Measurements from ENCODE around the gene SLC38A5. TPM values are rescaled to one million over a fixed set of nuclear protein-coding genes. Genes with fewer than 3 reads are reported as not detected.

Gene SLC38A5
- total and polyA plus RNA-seq, 9 of the 15 experiments (the other 6 are each of a cell fraction or from before 2014, with no cell fraction given), result 9.3 to 228 (median 142) TPM

DNA sequence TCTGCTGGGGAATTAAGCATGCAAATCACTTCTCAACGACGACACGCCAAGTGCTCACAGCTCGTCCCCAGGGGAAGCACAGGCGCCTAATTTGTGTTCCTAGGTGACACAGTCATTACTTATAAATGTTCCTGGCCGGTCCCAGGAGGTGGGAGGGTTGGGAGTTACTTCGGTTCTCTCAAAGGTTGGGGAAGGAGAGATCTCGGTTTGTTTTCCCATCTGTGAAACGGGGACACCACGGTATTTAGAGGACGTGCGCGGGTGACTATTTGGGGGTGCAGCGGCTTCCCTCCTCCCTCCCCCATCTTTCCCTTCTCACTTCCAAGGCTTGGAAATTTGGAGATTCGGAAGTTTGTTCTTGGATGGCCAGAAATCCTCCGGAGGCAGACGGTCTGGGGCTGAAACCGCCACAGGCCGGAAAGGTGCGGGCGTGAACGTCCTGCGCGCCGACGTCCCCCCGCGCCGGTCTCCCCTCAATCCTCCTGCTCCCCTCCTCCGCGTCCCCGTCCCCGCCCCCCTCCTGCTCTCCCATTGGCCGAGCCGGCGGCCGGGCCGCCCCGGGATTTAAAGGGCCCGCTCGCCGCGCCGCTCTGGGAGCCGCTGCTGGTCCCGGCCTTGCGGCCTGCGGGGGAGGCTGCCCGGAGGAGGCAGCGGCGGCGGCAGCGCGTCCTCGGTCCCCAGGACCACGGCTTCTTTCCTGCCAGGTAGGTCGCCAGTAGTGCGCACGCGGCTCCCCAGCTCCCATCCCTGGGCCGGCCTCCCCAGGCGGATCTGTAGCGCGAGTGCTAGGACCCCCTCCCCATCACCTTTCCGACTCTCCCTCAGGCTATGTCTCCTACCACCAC, 38.6 kb upstream of the SLC38A5 start, which contains the start of gene PORCN (continued):
- TF ChIP-seq, protein P1, sequence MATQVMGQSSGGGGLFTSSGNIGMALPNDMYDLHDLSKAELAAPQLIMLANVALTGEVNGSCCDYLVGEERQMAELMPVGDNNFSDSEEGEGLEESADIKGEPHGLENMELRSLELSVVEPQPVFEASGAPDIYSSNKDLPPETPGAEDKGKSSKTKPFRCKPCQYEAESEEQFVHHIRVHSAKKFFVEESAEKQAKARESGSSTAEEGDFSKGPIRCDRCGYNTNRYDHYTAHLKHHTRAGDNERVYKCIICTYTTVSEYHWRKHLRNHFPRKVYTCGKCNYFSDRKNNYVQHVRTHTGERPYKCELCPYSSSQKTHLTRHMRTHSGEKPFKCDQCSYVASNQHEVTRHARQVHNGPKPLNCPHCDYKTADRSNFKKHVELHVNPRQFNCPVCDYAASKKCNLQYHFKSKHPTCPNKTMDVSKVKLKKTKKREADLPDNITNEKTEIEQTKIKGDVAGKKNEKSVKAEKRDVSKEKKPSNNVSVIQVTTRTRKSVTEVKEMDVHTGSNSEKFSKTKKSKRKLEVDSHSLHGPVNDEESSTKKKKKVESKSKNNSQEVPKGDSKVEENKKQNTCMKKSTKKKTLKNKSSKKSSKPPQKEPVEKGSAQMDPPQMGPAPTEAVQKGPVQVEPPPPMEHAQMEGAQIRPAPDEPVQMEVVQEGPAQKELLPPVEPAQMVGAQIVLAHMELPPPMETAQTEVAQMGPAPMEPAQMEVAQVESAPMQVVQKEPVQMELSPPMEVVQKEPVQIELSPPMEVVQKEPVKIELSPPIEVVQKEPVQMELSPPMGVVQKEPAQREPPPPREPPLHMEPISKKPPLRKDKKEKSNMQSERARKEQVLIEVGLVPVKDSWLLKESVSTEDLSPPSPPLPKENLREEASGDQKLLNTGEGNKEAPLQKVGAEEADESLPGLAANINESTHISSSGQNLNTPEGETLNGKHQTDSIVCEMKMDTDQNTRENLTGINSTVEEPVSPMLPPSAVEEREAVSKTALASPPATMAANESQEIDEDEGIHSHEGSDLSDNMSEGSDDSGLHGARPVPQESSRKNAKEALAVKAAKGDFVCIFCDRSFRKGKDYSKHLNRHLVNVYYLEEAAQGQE (IDR thresholded peaks at IDR 0.05; ENCODE audit: borderline replicate concordance), result peak; percentile 44
- TF ChIP-seq, protein P1 (CRISPR knock-in tag; IDR thresholded peaks at IDR 0.05; ENCODE audit: low read depth), result no peak
- TF ChIP-seq MAZ (CRISPR knock-in tag; conservative IDR thresholded peaks at IDR 0.05 in 1 of 2, IDR thresholded peaks at IDR 0.05 in 1 of 2) (no peak), CXXC5 (CRISPR knock-in tag; IDR thresholded peaks at IDR 0.05) (peak; percentile 58), KLF10 (CRISPR knock-in tag; IDR thresholded peaks at IDR 0.05) (no peak), WHSC1 (IDR thresholded peaks at IDR 0.05; ENCODE audit: low read length) (no peak), ZNF121 (CRISPR knock-in tag; conservative IDR thresholded peaks at IDR 0.05) (no peak), ZFP36 (IDR thresholded peaks at IDR 0.05; ENCODE audit: low read depth, low read length, partially characterized antibody) (peak; percentile 93), POLR2AphosphoS2 (IDR thresholded peaks at IDR 0.05; ENCODE audit: low read length) (no peak), TAF1 (IDR thresholded peaks at IDR 0.05; ENCODE audit: control insufficient read depth, extremely low read depth, insufficient read depth, low read length, severe bottlenecking) (peak; percentile 35), JUND (IDR thresholded peaks at IDR 0.05; ENCODE audit: borderline replicate concordance, low read depth, low read length) (no peak), JUND (tag; IDR thresholded peaks at IDR 0.05; ENCODE audit: borderline replicate concordance, low read depth, low read length) (no peak; the same call in 2 of the 3 replicates), ZNF354B (CRISPR knock-in tag; IDR thresholded peaks at IDR 0.05) (no peak), U2AF1 (optimal IDR thresholded peaks at IDR 0.05; ENCODE audit: low read depth, low read length) (no peak), ZBTB1 (CRISPR knock-in tag; IDR thresholded peaks at IDR 0.05; ENCODE audit: borderline replicate concordance, low read depth) (no peak)
- TF ChIP-seq, protein P2, sequence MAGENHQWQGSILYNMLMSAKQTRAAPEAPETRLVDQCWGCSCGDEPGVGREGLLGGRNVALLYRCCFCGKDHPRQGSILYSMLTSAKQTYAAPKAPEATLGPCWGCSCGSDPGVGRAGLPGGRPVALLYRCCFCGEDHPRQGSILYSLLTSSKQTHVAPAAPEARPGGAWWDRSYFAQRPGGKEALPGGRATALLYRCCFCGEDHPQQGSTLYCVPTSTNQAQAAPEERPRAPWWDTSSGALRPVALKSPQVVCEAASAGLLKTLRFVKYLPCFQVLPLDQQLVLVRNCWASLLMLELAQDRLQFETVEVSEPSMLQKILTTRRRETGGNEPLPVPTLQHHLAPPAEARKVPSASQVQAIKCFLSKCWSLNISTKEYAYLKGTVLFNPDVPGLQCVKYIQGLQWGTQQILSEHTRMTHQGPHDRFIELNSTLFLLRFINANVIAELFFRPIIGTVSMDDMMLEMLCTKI (IDR thresholded peaks at IDR 0.05; ENCODE audit: partially characterized antibody), result no peak
- TF ChIP-seq, protein P3, sequence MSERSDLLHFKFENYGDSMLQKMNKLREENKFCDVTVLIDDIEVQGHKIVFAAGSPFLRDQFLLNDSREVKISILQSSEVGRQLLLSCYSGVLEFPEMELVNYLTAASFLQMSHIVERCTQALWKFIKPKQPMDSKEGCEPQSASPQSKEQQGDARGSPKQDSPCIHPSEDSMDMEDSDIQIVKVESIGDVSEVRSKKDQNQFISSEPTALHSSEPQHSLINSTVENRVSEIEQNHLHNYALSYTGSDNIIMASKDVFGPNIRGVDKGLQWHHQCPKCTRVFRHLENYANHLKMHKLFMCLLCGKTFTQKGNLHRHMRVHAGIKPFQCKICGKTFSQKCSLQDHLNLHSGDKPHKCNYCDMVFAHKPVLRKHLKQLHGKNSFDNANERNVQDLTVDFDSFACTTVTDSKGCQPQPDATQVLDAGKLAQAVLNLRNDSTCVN (CRISPR knock-in tag; IDR thresholded peaks at IDR 0.05), result no peak

Data from K562 (cell line).